WTC11 (cell line): ENCODE measurements around the gene SNRNP70. TPM values are rescaled to one million over a fixed set of nuclear protein-coding genes. Genes with fewer than 3 reads are reported as not detected.

Experiments
- ATAC-seq: fragments of 200-7000 bp; cut with Tn5 transposase; 2 replicates; pipeline ENCODE4 v1.10.0; 2021; ENCODE audit warnings: mild to moderate bottlenecking, moderate library complexity
- CTCF ChIA-PET: fragments of 300-600 bp; sonication (Branson Sonifier 250); formaldehyde crosslinking; loops from one replicate; lab custom pipeline; 2021; ENCODE audit warnings: antibody characterized with exemption; lab: Charles Lee
- POLR2A ChIA-PET: fragments of 350-600 bp; sonication (Branson Sonifier 250); formaldehyde crosslinking; loops from one replicate; lab custom pipeline; 2021; ENCODE audit warnings: antibody characterized with exemption; lab: Charles Lee
- DNase-seq: peaks from one replicate; pipeline ENCODE4 v3.0.0; 2021; ENCODE audit warnings: low spot score
- H3K27ac Mint-ChIP-seq: 2 replicates; pipeline ENCODE4 v1.8.0; 2021; ENCODE audit warnings: mixed read lengths
- H3K27me3 Mint-ChIP-seq: 2 replicates; pipeline ENCODE4 v1.8.0; 2021; ENCODE audit warnings: low read depth, mild to moderate bottlenecking, moderate library complexity, mixed read lengths
- H3K36me3 Mint-ChIP-seq: 2 replicates; pipeline ENCODE4 v1.8.0; 2021; ENCODE audit warnings: mixed read lengths
- H3K4me1 Mint-ChIP-seq: 2 replicates; pipeline ENCODE4 v1.8.0; 2022; ENCODE audit warnings: mixed read lengths
- H3K4me3 Mint-ChIP-seq: 2 replicates; pipeline ENCODE4 v1.8.0; 2021; ENCODE audit warnings: mild to moderate bottlenecking, moderate library complexity, mixed read lengths
- H3K9me3 Mint-ChIP-seq: 2 replicates; pipeline ENCODE4 v1.8.0; 2021; ENCODE audit warnings: mixed read lengths
- AR ChIP-seq: fragments of 250-450 bp; sonication (Bioruptor Pico); IDR thresholded peaks from 2 replicates; pipeline ENCODE4 v1.9.0; 2021; ENCODE audit warnings: mild to moderate bottlenecking
- CTCF ChIP-seq: fragments of 200-600 bp; IDR thresholded peaks from 2 replicates; pipeline ENCODE4 v1.8.0; 2022; ENCODE audit warnings: antibody characterized with exemption
- EMX1 ChIP-seq: fragments of 250-450 bp; sonication (Bioruptor Pico); IDR thresholded peaks from 2 replicates; pipeline ENCODE4 v1.8.0; 2021; ENCODE audit warnings: mild to moderate bottlenecking
- ETV6 ChIP-seq: sonication (generic); formaldehyde crosslinking; IDR thresholded peaks from 2 replicates; pipeline ENCODE4 v1.8.1; 2022; ENCODE audit warnings: mild to moderate bottlenecking, missing genetic modification reagents
- FOXK1 ChIP-seq: sonication (generic); formaldehyde crosslinking; IDR thresholded peaks from 2 replicates; pipeline ENCODE4 v1.8.0; 2022; ENCODE audit warnings: mild to moderate bottlenecking, moderate library complexity, missing genetic modification reagents
- GRHL2 ChIP-seq: fragments of 250-450 bp; sonication (Bioruptor Pico); IDR thresholded peaks from 2 replicates; pipeline ENCODE4 v1.8.0; 2022; ENCODE audit warnings: mild to moderate bottlenecking, moderate library complexity; ENCODE audit not compliant: insufficient replicate concordance, severe bottlenecking
- OVOL2 ChIP-seq: fragments of 250-450 bp; sonication (Bioruptor Pico); IDR thresholded peaks from 2 replicates; pipeline ENCODE4 v1.9.0; 2021; ENCODE audit warnings: mild to moderate bottlenecking, borderline replicate concordance
- RORB ChIP-seq: fragments of 250-450 bp; sonication (Bioruptor Pico); IDR thresholded peaks from 2 replicates; pipeline ENCODE4 v1.9.0; 2021; ENCODE audit warnings: mild to moderate bottlenecking
- SMAD3 ChIP-seq: sonication (generic); formaldehyde crosslinking; IDR thresholded peaks from 2 replicates; pipeline ENCODE4 v1.8.0; 2022; ENCODE audit warnings: missing genetic modification reagents, mild to moderate bottlenecking, borderline replicate concordance
- SOX15 ChIP-seq: fragments of 250-450 bp; sonication (Bioruptor Pico); IDR thresholded peaks from 2 replicates; pipeline ENCODE4 v1.9.0; 2021; ENCODE audit warnings: mild to moderate bottlenecking
- TEAD1 ChIP-seq: sonication (generic); formaldehyde crosslinking; IDR thresholded peaks from 2 replicates; pipeline ENCODE4 v1.8.0; 2022; ENCODE audit warnings: mild to moderate bottlenecking, missing genetic modification reagents
- ZNF317 ChIP-seq: sonication (generic); formaldehyde crosslinking; IDR thresholded peaks from 2 replicates; pipeline ENCODE4 v1.8.1; 2023; ENCODE audit warnings: low read depth, mild to moderate bottlenecking, moderate library complexity, missing genetic modification reagents, borderline replicate concordance
- ZNF396 ChIP-seq: fragments of 250-450 bp; sonication (Bioruptor Pico); IDR thresholded peaks from 2 replicates; pipeline ENCODE4 v1.8.0; 2021; ENCODE audit warnings: mild to moderate bottlenecking, moderate library complexity, borderline replicate concordance
- ZNF425 ChIP-seq: fragments of 250-450 bp; sonication (Bioruptor Pico); conservative IDR thresholded peaks from 2 replicates; pipeline ENCODE4 v1.9.0; 2021; ENCODE audit warnings: mild to moderate bottlenecking
- ZSCAN18 ChIP-seq: fragments of 250-450 bp; sonication (Bioruptor Pico); IDR thresholded peaks from 2 replicates; pipeline ENCODE4 v2.1.2; 2022; ENCODE audit warnings: mild to moderate bottlenecking, moderate library complexity
- total RNA-seq: library from RNA; stranded (reverse); gene quantifications from 3 replicates; pipeline ENCODE4 v1.2.3, GENCODE V29; 2021
- TF ChIP-seq, protein P1 (sequence below): sonication (generic); formaldehyde crosslinking; IDR thresholded peaks from 2 replicates; pipeline ENCODE4 v1.8.1; 2022; ENCODE audit warnings: mild to moderate bottlenecking, moderate library complexity, missing genetic modification reagents
- TF ChIP-seq, protein P2 (sequence below): fragments of 250-450 bp; sonication (Bioruptor Pico); IDR thresholded peaks from 2 replicates; pipeline ENCODE4 v1.9.0; 2021; ENCODE audit warnings: mild to moderate bottlenecking, borderline replicate concordance

Gene SNRNP70
- total RNA-seq, 1 experiment from 2014 or later: 266 TPM

DNA sequence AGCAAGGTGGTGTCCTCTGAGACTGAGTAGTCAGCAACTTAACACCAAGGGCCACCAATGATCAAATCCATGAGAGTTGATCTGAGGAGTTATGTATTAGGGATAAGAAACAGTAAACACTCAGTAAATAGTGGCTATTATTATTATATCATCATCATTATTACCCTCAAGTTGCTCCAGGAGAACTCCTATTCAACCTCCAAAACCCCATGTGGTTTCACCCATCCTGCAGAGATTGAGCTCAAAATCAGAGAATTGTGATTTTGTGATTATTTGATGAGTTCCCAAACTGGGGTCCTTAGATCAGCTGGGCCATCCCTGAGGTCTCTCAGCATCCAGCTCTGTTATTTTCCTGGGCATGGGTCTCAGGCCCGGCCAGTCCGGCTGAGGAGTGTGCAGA is 24.3 kb upstream of the SNRNP70 start:
- TF ChIP-seq AR (no peak), ZNF317 (CRISPR knock-in tag) (no peak)
- TF ChIP-seq, all 79 proteins: peak for 0
- peaks cover 32% of the 10 kb centered on the region for H3K4me1 Mint-ChIP-seq
- DNase-seq (no peak), ATAC-seq (no peak)
- no peaks in the 10 kb centered on the region for H3K9me3 Mint-ChIP-seq
- ChIA-PET POLR2A (no interaction called here), CTCF (interaction anchor here (0.8 to 0.9 kb wide), 3 partner anchors 13 to 61 kb away, joined by 3 read pairs; a partner anchor contains a TSS)
- no peaks in the 10 kb centered on the region for H3K36me3 Mint-ChIP-seq
- H3K4me3 Mint-ChIP-seq: no peak overlapping the region
- H3K27ac Mint-ChIP-seq: no peak overlapping the region
- peaks cover 79% of the 10 kb centered on the region for H3K27me3 Mint-ChIP-seq

- ATAC-seq (no peak), DNase-seq (no peak)
- Mint-ChIP-seq H3K36me3 (no peaks in the 10 kb centered on the region), H3K27me3 (peaks cover 79% of the 10 kb centered on the region), H3K4me3 (no peak overlapping the region), H3K27ac (no peak overlapping the region), H3K9me3 (no peaks in the 10 kb centered on the region), H3K4me1 (peaks cover 37% of the 10 kb centered on the region)
- POLR2A ChIA-PET: no interaction called here
- CTCF ChIA-PET: interaction anchor here (0.8 to 0.9 kb wide), 2 partner anchors 12 to 62 kb away, joined by 3 read pairs; no protein-coding TSS in a partner anchor
- TF ChIP-seq TEAD1 (CRISPR knock-in tag) (no peak), OVOL2 (CRISPR knock-in tag) (no peak), SOX15 (CRISPR knock-in tag) (no peak), RORB (CRISPR knock-in tag) (no peak), GRHL2 (CRISPR knock-in tag) (no peak), CTCF (no peak), ZNF425 (CRISPR knock-in tag) (no peak), ZNF396 (CRISPR knock-in tag) (no peak)
- TF ChIP-seq, protein P1, sequence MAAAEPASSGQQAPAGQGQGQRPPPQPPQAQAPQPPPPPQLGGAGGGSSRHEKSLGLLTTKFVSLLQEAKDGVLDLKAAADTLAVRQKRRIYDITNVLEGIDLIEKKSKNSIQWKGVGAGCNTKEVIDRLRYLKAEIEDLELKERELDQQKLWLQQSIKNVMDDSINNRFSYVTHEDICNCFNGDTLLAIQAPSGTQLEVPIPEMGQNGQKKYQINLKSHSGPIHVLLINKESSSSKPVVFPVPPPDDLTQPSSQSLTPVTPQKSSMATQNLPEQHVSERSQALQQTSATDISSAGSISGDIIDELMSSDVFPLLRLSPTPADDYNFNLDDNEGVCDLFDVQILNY (CRISPR knock-in tag): no peak
Measured at GRCh38 chr19:49061445-49061844, 23.8 kb upstream of the SNRNP70 start.

- no peaks in the 10 kb centered on the region; the same call in 1 of the 2 replicates for H3K36me3 Mint-ChIP-seq
- POLR2A ChIA-PET: interaction anchor here (1.3 kb wide), 1 partner anchor 85 kb away, joined by 4 read pairs; no protein-coding TSS in a partner anchor
- H3K9me3 Mint-ChIP-seq: peaks cover 2% of the 10 kb centered on the region
- CTCF ChIA-PET: interaction anchor here (0.5 to 4.6 kb wide), 10 partner anchors 7 to 135 kb away, joined by 3 to 26 read pairs (median 14); partner anchors contain the start of genes CGB2, CGB7, GYS1 and RUVBL2
- peak overlapping the region; percentile 59 for H3K4me3 Mint-ChIP-seq
- no peak overlapping the region for H3K27ac Mint-ChIP-seq
- ATAC-seq: peak; percentile 42
- DNase-seq: peak; percentile 45
- H3K4me1 Mint-ChIP-seq: peaks cover 33% of the 10 kb centered on the region
- peaks cover 79% of the 10 kb centered on the region for H3K27me3 Mint-ChIP-seq
- no peak for TF ChIP-seq SMAD3 (CRISPR knock-in tag)
- no peak for TF ChIP-seq EMX1 (CRISPR knock-in tag)
- TF ChIP-seq ETV6 (CRISPR knock-in tag): no peak
- no peak for TF ChIP-seq FOXK1 (CRISPR knock-in tag)
- TF ChIP-seq, protein P2, sequence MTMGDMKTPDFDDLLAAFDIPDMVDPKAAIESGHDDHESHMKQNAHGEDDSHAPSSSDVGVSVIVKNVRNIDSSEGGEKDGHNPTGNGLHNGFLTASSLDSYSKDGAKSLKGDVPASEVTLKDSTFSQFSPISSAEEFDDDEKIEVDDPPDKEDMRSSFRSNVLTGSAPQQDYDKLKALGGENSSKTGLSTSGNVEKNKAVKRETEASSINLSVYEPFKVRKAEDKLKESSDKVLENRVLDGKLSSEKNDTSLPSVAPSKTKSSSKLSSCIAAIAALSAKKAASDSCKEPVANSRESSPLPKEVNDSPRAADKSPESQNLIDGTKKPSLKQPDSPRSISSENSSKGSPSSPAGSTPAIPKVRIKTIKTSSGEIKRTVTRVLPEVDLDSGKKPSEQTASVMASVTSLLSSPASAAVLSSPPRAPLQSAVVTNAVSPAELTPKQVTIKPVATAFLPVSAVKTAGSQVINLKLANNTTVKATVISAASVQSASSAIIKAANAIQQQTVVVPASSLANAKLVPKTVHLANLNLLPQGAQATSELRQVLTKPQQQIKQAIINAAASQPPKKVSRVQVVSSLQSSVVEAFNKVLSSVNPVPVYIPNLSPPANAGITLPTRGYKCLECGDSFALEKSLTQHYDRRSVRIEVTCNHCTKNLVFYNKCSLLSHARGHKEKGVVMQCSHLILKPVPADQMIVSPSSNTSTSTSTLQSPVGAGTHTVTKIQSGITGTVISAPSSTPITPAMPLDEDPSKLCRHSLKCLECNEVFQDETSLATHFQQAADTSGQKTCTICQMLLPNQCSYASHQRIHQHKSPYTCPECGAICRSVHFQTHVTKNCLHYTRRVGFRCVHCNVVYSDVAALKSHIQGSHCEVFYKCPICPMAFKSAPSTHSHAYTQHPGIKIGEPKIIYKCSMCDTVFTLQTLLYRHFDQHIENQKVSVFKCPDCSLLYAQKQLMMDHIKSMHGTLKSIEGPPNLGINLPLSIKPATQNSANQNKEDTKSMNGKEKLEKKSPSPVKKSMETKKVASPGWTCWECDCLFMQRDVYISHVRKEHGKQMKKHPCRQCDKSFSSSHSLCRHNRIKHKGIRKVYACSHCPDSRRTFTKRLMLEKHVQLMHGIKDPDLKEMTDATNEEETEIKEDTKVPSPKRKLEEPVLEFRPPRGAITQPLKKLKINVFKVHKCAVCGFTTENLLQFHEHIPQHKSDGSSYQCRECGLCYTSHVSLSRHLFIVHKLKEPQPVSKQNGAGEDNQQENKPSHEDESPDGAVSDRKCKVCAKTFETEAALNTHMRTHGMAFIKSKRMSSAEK (CRISPR knock-in tag): no peak
- no peak for TF ChIP-seq ZSCAN18
Measured at GRCh38 chr19:49064029-49064629, 21.1 kb upstream of the SNRNP70 start.
